Measurements from ENCODE around the gene HSPB3.

DNA sequence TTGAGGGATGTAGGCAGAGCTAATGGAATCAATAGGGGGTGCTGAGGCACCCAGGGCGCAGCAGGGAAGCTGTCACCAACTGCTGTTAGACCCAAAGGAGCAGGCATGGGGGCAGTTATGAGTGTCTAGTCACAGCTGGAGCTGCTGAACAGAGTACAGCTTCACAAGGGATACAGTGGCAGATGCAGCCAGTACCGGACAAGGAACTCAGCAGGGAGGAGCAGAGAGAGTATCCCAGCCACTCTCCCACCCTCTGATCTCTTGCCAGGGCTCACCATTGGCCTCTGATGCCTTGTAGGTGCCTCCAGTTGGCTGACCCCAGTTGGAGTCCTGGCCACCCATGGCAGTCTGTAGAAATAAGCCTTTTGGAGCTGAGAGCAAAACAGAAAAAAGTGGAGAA is 42.6 kb upstream of the HSPB3 start:
- TF ChIP-seq CTCF (IDR thresholded peaks at IDR 0.05; ENCODE audit: borderline replicate concordance, extremely low read depth, low read length, poor library complexity, severe bottlenecking), result no peak
- TF ChIP-seq EZH2 (IDR thresholded peaks at IDR 0.05; ENCODE audit: borderline replicate concordance, low read depth, low read length, severe bottlenecking), result no peak

Data from DND-41 (cell line).